Activated effector memory CD4-positive, alpha-beta T cell treated with anti-CD3 and anti-CD28 coated beads, Interleukin-2, amount 50 U/mL, for 16 hours (primary cell): ENCODE measurements around the gene MAP2K3.
"Not testable (repeated sequence)": the region's sequence is repeated elsewhere in the genome, so short reads cannot be mapped to it uniquely, and the experiment has no call there.

ENCODE experiments used
- DNase-seq: peaks from one replicate; pipeline ENCODE4 v3.0.0-alpha.2; 2020

Gene MAP2K3

GRCh38 chr17:21337981-21338625, 53.6 kb downstream of the MAP2K3 start:
- peak; percentile 48 for DNase-seq

- peak; percentile 48 for DNase-seq
These were observed 54.5 kb downstream of the MAP2K3 start for GRCh38 chr17:21339011-21339410.

GRCh38 chr17:21339571-21339970, 55.1 kb downstream of the MAP2K3 start:
- DNase-seq = not testable (repeated sequence)

GRCh38 chr17:21340407-21340806, 55.9 kb downstream of the MAP2K3 start:
- DNase-seq = not testable (repeated sequence)

- DNase-seq = not testable (repeated sequence)
These were observed 56.8 kb downstream of the MAP2K3 start for GRCh38 chr17:21341279-21341678.

- DNase-seq = not testable (repeated sequence)
These were observed 57.5 kb downstream of the MAP2K3 start for GRCh38 chr17:21341925-21342540.

- peak; percentile 49 for DNase-seq
These were observed 58.8 kb downstream of the MAP2K3 start for GRCh38 chr17:21343061-21343949.

- peak; percentile 12 for DNase-seq
These were observed 60.3 kb downstream of the MAP2K3 start for GRCh38 chr17:21344801-21345200.

- peak; percentile 50 for DNase-seq
These were observed 60.7 kb downstream of the MAP2K3 start for GRCh38 chr17:21345236-21345635.

GRCh38 chr17:21346107-21346506, 61.6 kb downstream of the MAP2K3 start:
- DNase-seq = not testable (repeated sequence)

GRCh38 chr17:21346651-21347250, 62.2 kb downstream of the MAP2K3 start:
- peak; percentile 9 for DNase-seq

- not testable (repeated sequence) for DNase-seq
These were observed 63.1 kb downstream of the MAP2K3 start for GRCh38 chr17:21347660-21348059.

- DNase-seq = peak; percentile 27
These were observed 63.8 kb downstream of the MAP2K3 start for GRCh38 chr17:21348081-21348925.

GRCh38 chr17:21348926-21349261, 64.4 kb downstream of the MAP2K3 start:
- peak; percentile 10 for DNase-seq

- peak; percentile 45 for DNase-seq
These were observed 65.0 kb downstream of the MAP2K3 start for GRCh38 chr17:21349358-21350050.

GRCh38 chr17:21350495-21350894, 66.0 kb downstream of the MAP2K3 start:
- DNase-seq = not testable (repeated sequence)

GRCh38 chr17:21351366-21352065, 67.0 kb downstream of the MAP2K3 start:
- DNase-seq = no peak

- DNase-seq = no peak
These were observed 67.9 kb downstream of the MAP2K3 start for GRCh38 chr17:21352221-21352980.

GRCh38 chr17:21352981-21353265, 68.4 kb downstream of the MAP2K3 start:
- no peak for DNase-seq

GRCh38 chr17:21353326-21354010, 69.0 kb downstream of the MAP2K3 start:
- no peak for DNase-seq
